Stimulated activated CD8-positive, alpha-beta memory T cell treated with anti-CD3 and anti-CD28 coated beads, Interleukin-15, amount 100 ng/mL, for 48 hours (primary cell): ENCODE data around the gene TKTL2.

Experiments used
- DNase-seq, 2 donors: peaks; one replicate each; pipeline ENCODE4 v3.0.0-alpha.2; 2020; ENCODE audit warnings: low read depth in 2 of 2

The TKTL2 gene

GRCh38 chr4:163473576-163473975 lies at the start of gene TKTL2:
TKTL2 (minus strand) TSS chr4:163473754; CDS start chr4:163473734, 20 bp downstream.
- no peak for DNase-seq

GRCh38 chr4:163515198-163515597 lies 41.6 kb upstream of the TKTL2 start:
- DNase-seq, result no peak

- no peak for DNase-seq
These were observed 31.8 kb upstream of the TKTL2 start for GRCh38 chr4:163505374-163505773.

- no peak for DNase-seq
These were observed 27.0 kb upstream of the TKTL2 start for GRCh38 chr4:163500586-163500985.

- DNase-seq, result no peak
These were observed 22.3 kb upstream of the TKTL2 start for GRCh38 chr4:163495900-163496299.

GRCh38 chr4:163494360-163495241 lies 21.0 kb upstream of the TKTL2 start, which contains the start of gene TMA16:
TMA16 (plus strand) TSS chr4:163494690; CDS start chr4:163494802, 112 bp downstream.
- peak; percentile 78 to 83 for DNase-seq

GRCh38 chr4:163493643-163494359 lies 20.2 kb upstream of the TKTL2 start:
- DNase-seq, result no peak

GRCh38 chr4:163492951-163493504 lies 19.5 kb upstream of the TKTL2 start:
- DNase-seq, result no peak

- no peak for DNase-seq
These were observed 16.4 kb upstream of the TKTL2 start for GRCh38 chr4:163489929-163490328.

- DNase-seq, result no peak
These were observed 12.8 kb upstream of the TKTL2 start for GRCh38 chr4:163486321-163486720.

GRCh38 chr4:163485589-163485988 lies 12.0 kb upstream of the TKTL2 start:
- DNase-seq, result no peak

GRCh38 chr4:163484906-163485305 lies 11.4 kb upstream of the TKTL2 start:
- peak; percentile 4 to 8 for DNase-seq

GRCh38 chr4:163482190-163482589 lies 8.6 kb upstream of the TKTL2 start:
- DNase-seq, result no peak

GRCh38 chr4:163476761-163477438 lies 3.3 kb upstream of the TKTL2 start:
- no peak for DNase-seq

GRCh38 chr4:163474027-163474426 lies 473 bp upstream of the TKTL2 start:
- DNase-seq, result no peak

GRCh38 chr4:163473130-163473529 lies 424 bp downstream of the TKTL2 start:
- no peak for DNase-seq

GRCh38 chr4:163470391-163470790 lies 3.2 kb downstream of the TKTL2 start:
- DNase-seq, result no peak

GRCh38 chr4:163467082-163467770 lies 6.3 kb downstream of the TKTL2 start:
- DNase-seq, result no peak

GRCh38 chr4:163462556-163462955 lies 11.0 kb downstream of the TKTL2 start:
- DNase-seq, result no peak

- no peak for DNase-seq
These were observed 24.9 kb downstream of the TKTL2 start for GRCh38 chr4:163448540-163449203.

GRCh38 chr4:163447481-163447880 lies 26.1 kb downstream of the TKTL2 start:
- no peak for DNase-seq
